ENCODE results near the gene C10orf105. TPM values are rescaled to one million over a fixed set of nuclear protein-coding genes. Genes with fewer than 3 reads are reported as not detected.

Gene C10orf105
- total RNA-seq (under 1 TPM in 5 of 10 donors, not detected in 5; 0.05 to 0.16 (median 0.07) TPM), polyA plus RNA-seq (under 1 TPM; 0.03 to 0.15 TPM)
- long read RNA-seq, donor 1 = 0 reads
- long read RNA-seq, donor 2 = 0 reads
- long read RNA-seq, donor 3 = 0 reads

- no peak for TF ChIP-seq CTCF (IDR thresholded peaks at IDR 0.05)
- peaks cover 12 to 52% (median 34%) of the 10 kb centered on the region in 9 donors for H3K4me1 ChIP-seq
- DNase-seq = no peak
- H3K27ac ChIP-seq = peak within 1 kb of the TSS in 9 of 10 donors; percentile 23 to 62 (median 52)
- no peaks in the 10 kb centered on the region for H3K36me3 ChIP-seq
- no peaks in the 10 kb centered on the region for H3K27me3 ChIP-seq
- intact Hi-C loops (cut with DNase I) = loop anchor here in 2 of 10 donors (10.0 kb wide), 2 partner anchors 55 to 175 kb away; partner anchors contain the start of gene VSIR (in 1 of the 2)
- H3K4me3 ChIP-seq = no peak within 1 kb of the TSS
- no peaks in the 10 kb centered on the region for H3K9me3 ChIP-seq
- peak in 6 of 8 donors; percentile 3 to 17 (median 8) for ATAC-seq
- WGBS, 2 donors = 92 to 93% methylated on average over 14 of the region's 14 CpGs
Measured at GRCh38 chr10:71719464-71720201, at the start of gene C10orf105. TSS of gene C10orf105 (minus strand) at chr10:71719778. CDS start at chr10:71716337, 3,441 bp downstream.

- Histone ChIP-seq H3K27ac (peak overlapping the region; percentile 42 to 99 (median 98)), H3K4me1 (peaks cover 48 to 100% (median 100%) of the 10 kb centered on the region in 9 donors), H3K4me3 (peak overlapping the region in 3 of 10 donors; percentile 5 to 95 (median 9)), H3K27me3 (no peaks in the 10 kb centered on the region), H3K9me3 (no peaks in the 10 kb centered on the region), H3K36me3 (peaks cover 0 to 54% (median 0%) of the 10 kb centered on the region in 9 donors)
- 21 to 44% methylated on average over 10 of the region's 10 CpGs for WGBS, 2 donors
- ATAC-seq (peak; percentile 25 to 67 (median 43)), DNase-seq (peak; percentile 86 to 89)
- intact Hi-C loops (cut with DNase I) = loop anchor here in 1 of 10 donors (1.0 kb wide), 1 partner anchor 21 kb away; no protein-coding TSS in a partner anchor
- TF ChIP-seq CTCF (IDR thresholded peaks at IDR 0.05) = no peak
Measured at GRCh38 chr10:71767420-71768035, 48.0 kb upstream of the C10orf105 start.

GRCh38 chr10:71766717-71767419 is 47.3 kb upstream of the C10orf105 start:
- Histone ChIP-seq H3K36me3 (peaks cover 0 to 61% (median 0%) of the 10 kb centered on the region in 9 donors), H3K27me3 (no peaks in the 10 kb centered on the region), H3K4me3 (peak overlapping the region in 3 of 10 donors; percentile 5 to 95 (median 9)), H3K4me1 (peaks cover 47 to 100% (median 100%) of the 10 kb centered on the region in 9 donors), H3K27ac (peak overlapping the region; percentile 42 to 99 (median 98)), H3K9me3 (no peaks in the 10 kb centered on the region)
- intact Hi-C loops (cut with DNase I) = loop anchor here in 1 of 10 donors (1.0 kb wide), 1 partner anchor 21 kb away; no protein-coding TSS in a partner anchor
- ATAC-seq (peak; percentile 38 to 73 (median 67)), DNase-seq (peak; percentile 76 to 82)
- TF ChIP-seq CTCF (IDR thresholded peaks at IDR 0.05) = no peak
- 22 to 37% methylated on average over 10 of the region's 10 CpGs for WGBS, 2 donors

All from heart right ventricle (tissue), 16 donors.